Amniotic stem cell (primary cell): ENCODE measurements around the gene EVX1.

Experiments
- DNase-seq: peaks from one replicate; lab custom pipeline; 2025; lab: John Stamatoyannopoulos, UW

EVX1 gene

DNA sequence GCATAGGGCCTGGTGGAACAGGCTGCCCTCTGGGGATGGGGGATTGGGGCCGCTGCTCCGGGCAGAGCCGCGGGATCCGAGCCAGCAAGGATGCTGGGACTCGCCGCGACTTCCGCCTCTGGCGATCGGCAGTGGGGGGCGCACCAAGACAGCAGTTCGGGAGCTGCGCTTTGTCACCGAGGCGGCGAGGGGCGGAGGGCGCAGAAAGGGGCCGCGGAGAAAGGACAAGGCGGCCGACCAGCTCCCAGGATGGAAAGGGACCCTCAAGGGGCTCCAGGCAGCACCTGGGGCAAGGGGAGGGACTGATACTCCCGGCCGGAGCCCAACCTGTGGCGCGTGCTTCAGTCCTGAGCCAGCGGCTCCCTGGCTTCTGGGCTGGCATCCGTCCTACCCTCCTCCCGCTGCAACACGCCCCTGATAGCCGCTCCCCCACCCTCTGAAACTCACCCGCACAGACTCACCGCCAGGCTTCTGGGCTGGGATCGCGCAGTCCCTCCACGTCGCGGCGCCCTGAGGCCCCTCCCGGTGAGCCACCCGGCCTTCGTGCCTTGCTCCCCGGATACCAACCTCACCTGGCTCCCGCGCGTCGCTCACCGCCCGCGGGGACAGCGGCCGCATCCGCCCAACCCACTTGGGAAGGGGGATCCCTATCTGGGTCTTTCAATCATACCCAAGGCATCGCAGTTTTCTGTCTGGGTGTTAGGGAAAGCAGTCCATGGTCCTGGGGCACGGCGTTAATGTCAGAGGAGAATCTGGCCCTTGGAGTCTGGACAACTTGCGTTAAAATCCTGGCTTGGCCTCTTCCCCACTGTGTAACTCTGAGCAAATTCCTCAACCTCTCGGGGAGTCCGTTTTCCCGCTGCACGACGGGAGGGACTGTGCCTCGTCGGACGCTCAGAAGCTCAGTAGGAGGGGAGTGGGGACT, 7.0 kb upstream of the EVX1 start:
- no peak for DNase-seq

DNA sequence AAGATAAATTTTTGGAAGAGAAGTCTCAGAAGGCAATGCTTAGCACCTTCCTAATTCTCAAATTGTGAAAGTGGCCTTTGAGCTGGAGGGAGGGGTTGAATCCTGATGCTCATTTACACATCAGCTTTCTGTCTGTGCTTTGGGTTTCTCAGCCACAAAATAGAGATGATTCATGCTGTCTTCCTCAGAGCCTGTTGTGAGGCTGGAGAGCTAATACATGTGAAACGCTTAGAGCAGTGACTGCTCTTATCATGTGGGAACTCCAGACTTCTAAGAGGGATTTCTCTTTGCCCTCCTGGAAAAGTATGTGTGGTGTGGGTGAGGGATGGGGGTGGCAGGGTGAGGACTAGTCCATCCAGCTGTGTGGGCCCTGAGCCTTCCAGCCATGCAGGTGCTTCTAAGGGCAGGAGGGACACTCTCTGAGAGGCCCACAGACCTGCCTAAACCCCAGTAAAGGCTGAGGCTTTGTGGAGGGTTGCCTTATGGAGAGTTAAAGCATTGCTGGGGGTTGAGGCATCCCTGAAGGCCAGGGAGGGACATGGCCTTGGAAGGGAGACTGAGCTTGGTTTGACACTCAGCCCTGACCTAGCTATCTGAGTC, 4.8 kb upstream of the EVX1 start:
- DNase-seq = no peak

DNA sequence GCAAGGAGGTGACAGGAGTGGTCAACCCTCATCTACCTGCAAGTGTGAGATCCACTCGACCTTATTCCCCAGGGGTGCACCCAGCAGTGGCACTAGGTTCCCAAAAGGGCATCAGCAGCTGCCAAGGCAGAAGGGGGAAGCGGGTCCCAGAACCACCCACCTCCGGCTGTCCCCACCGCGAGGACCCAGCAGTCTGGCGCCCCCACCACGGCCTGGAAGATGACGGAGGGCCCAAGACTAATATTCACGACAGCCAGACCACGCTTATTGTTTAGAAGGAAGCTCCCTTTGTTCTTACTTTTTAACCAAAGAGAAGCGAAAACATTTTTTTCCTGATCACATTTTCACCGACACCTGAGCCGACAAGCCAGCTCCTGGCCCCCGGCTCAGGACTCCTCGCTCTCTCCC, 3.6 kb upstream of the EVX1 start:
- DNase-seq = no peak

DNA sequence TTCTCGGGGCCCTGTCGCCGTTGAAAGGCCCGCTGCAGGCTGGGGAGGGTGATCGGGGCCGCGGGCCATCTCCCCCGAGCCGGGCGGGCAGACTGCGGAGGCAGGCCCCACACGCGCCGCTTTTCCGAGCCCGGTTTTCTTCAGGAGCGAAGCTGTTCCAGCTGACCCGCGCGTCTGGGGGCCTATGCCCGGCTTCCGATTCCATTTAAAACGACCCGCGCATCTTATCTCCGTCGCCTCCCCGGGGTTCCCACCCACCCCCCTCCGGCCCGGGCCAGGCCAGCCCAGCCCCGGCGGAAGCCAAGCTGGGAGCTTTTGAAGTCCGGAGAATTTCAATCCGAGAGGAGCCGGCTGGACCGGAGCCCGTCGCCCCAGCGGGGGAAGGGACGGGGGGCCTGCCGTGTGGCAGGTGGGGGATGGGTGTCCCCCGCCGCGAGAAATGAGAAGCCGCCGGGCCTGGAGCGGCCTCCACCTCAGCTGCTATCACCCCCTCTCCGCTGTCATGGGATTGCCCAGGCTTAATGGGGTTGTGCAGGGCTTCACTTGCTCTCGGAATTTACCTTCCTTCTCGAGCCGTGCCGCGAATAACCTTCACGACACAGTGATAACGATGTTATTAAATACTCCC, 3.1 kb upstream of the EVX1 start:
- DNase-seq = no peak

DNA sequence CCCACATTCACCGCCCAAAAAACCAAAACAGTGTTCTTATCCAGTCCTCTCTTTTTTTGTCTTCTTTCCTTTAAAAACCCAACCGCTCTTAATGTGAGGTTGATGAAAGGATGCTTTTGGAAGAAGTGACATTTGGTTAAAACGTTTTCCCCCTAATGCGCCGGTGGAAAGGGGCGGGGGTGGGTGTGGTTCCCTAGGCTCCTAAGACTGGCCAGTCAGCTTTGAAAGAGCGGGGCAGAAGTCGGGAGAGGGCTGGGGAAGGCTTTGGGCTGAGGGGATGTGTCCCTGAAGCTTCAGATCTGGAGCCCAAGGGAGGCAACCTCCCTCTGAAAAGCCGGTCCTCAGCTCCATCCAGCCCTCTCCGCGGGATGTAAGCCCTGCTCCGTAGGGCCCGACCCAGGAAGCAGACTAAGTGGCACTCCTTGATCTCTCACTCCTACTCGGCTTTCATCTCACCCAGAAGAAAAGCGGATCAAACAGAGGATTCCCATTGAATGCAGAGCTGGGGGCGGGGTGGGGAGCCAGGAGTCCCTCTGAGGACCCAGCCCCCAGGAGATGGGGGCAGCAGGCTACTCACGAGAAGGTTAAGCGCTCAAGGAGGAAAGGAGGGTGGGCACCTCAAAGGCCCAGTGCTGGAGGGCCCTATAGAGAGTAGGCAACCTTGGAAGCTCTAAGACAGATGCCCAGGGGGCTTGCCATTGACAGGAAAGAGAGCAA, 2.4 kb upstream of the EVX1 start:
- no peak for DNase-seq

DNA sequence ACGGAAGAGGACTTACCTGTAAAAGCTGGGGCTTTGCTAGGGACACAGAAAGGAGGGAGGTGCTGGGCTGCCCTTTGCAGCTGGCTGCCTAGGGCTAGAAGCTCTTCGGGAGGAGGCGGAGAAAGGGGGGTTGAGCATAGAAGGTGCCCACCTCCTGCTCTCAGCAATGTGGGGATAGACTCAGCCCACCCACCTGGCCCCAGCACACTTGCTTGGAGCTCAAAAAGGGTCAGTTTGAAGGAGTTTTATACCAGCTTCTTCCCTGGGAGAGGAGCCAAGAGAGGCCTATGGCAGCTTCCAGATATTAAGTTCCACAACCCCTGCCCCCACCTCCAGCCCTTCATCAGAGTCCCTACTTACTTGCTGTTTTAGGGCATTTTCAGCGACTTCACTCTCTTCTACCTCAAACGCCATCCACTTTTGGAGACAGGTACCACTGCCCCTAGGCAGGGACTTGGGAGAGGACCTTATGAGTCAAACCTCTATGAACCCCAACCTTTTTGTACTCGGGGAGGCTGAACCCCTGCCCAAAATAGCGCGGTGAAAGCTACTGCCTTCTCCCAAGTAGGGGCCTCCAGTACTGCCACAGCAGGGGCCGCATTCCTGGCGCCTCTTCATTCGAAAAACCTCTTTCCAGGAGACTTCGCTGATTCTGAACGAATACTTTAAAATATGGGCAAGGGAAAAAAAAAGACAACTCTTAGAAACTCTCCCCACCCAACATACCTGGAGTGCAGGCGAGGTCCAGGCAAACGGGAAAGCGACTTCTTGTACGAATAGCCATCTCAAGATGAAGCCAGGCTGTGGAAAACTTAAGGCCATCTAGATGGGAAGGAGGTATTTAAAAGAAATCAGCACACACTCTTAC, 1.2 kb upstream of the EVX1 start:
- no peak for DNase-seq

DNA sequence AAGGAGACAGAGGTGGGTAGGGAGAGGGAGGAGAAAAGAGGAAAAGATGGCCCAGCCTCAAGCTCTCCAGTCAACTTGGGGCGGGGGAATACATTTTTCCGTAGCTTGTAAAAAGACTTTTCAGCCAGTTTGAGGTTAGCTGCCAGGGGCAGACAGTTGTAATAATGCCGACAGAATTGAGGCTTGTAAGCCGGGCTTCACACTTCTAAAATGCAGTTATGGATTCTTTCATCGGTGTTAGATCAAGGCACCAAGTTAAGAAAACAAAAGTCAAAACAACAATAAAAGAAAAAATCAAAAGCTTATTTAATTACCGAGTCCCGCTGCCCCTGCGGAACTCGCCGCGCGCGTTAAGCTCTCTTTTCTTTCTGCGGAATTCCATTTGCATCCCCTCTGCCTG, 448 bp upstream of the EVX1 start:
- no peak for DNase-seq

DNA sequence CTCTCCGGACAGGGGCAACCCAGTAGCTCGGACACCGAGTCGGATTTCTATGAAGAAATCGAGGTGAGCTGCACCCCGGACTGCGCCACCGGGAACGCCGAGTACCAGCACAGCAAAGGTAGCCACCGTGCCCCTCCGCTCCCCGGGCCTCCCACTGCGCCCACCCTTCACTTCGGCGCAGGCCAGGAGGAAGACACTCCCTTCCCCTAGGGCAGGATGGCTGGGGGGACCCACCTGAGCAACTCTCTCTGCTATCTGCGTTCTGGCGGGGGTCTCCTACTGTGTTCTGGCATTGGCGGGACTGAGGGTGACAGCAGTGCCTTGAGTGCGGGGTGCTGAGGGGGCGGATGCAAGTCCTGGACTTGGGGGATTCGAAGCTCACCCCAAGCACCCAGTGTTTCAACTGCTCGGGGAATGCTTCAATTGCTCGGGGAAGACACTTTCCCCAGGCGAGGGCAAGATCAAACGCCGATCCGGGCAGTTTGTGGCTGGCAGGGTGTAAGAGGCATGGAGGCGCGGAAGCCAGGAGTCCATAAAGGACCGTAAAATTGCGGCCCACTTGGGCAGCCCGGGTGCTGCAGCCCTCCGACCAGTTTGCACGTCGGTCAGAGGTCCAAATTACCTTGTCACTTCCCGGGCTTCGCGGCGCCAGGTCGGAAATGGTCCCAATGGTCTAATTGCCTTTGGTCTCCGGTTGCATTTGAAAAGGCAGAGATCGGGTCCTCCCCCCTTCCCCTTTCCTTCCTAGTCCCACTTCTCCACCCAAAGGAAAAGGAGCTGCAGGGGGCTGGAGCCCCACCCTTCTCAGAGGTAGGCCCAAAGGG, 950 bp downstream of the EVX1 start:
- DNase-seq = no peak

DNA sequence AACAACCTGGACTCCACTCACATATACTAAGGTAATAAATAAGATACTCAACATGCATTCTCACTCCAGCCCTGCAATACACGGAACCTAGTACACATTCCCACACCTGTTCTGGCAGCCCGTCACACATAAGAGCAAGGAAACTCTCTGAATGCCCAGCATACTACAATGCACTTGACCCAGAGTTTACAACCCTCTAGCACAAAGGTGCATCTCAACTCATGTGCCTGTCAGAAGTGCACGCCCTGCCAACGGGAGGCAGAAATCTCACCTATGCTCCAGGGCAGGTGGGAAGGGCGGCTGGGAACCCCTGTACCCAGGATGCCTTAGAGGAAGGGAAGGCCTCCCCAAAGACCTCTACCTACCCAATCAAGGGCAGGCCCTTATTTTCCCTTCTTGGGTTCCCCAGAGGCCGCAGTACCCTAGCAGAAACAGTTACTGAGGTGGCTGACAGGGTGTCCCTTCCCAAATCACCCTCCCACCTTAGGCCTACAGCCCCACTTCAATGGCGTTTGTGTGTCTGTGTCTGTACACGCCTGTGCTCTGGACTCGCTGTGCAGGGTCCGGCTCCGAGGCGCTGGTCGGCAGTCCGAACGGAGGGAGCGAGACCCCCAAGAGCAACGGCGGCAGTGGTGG, 2.0 kb downstream of the EVX1 start:
- no peak for DNase-seq

DNA sequence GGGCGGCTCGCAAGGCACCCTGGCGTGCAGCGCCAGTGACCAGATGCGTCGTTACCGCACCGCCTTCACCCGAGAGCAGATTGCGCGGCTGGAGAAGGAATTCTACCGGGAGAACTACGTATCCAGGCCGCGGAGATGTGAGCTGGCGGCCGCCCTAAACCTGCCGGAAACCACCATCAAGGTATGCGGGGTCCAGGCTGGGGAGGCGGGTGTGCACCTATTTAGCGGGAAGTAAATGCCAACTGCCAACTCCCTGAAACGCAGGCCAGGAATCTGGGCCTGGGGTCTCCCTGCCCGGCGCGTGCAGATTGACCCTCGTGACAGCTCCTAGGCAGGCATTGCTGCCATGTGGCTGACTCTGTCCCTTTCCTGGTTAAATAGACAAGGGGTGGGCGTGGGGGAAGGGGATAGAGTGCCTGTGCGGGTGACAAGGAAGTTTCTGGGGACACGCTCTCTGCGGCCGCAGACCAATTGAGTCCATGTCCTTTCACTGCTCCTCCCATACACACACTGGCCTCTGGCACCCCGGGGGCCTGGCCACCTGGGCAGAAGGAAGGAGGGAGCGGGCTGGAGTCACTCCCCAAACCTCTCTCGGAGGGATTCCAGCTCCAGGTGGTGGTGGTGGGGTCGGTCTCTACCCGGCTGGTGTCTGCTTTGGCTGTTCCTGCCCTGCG, 2.7 kb downstream of the EVX1 start:
- no peak for DNase-seq

DNA sequence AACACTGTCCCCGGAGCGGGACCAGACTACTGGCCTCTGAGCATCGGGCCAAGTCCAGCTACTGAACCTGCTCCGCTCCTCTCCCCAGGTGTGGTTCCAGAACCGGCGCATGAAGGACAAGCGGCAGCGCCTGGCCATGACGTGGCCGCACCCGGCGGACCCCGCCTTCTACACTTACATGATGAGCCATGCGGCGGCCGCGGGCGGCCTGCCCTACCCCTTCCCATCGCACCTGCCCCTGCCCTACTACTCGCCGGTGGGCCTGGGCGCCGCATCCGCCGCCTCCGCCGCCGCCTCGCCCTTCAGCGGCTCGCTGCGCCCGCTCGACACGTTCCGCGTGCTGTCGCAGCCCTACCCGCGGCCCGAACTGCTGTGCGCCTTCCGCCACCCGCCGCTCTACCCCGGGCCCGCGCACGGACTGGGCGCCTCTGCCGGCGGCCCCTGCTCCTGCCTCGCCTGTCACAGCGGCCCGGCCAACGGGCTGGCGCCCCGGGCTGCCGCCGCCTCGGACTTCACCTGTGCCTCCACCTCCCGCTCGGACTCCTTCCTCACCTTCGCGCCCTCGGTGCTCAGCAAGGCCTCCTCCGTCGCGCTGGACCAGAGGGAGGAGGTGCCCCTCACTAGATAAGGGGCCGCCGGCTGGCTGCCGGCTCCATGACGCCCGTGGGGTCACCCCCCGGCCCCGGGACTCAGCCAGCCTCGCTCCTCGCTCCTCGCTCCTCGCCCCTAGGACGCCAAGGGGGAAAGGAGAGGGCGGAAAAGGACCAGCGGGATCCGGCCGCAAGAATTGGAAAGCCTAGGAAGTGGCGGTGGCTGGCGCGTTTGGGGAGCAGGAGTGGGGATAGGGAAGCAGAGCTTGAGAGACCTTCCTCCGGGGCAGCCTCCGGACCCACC, 3.4 kb downstream of the EVX1 start:
- DNase-seq = no peak

DNA sequence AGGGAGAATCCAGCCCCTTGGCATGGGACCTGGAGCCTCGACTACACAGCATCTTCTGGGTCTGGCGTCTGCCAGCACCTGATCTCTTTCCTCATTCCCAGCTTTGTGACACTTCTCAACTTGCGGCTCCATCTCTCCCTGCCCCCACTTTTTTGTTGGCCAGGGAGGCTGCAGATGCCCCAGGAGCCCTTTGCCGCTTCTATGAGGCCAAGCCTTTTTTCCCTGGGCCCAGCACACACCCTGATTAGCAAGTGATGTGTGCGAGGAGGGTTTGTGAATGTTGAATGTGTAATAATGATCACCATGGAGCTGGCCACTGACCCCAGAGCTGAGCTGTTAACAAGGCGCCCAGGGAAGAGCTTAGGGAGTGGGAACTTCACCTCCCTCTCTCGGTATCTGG, 4.4 kb downstream of the EVX1 start:
- DNase-seq = no peak

DNA sequence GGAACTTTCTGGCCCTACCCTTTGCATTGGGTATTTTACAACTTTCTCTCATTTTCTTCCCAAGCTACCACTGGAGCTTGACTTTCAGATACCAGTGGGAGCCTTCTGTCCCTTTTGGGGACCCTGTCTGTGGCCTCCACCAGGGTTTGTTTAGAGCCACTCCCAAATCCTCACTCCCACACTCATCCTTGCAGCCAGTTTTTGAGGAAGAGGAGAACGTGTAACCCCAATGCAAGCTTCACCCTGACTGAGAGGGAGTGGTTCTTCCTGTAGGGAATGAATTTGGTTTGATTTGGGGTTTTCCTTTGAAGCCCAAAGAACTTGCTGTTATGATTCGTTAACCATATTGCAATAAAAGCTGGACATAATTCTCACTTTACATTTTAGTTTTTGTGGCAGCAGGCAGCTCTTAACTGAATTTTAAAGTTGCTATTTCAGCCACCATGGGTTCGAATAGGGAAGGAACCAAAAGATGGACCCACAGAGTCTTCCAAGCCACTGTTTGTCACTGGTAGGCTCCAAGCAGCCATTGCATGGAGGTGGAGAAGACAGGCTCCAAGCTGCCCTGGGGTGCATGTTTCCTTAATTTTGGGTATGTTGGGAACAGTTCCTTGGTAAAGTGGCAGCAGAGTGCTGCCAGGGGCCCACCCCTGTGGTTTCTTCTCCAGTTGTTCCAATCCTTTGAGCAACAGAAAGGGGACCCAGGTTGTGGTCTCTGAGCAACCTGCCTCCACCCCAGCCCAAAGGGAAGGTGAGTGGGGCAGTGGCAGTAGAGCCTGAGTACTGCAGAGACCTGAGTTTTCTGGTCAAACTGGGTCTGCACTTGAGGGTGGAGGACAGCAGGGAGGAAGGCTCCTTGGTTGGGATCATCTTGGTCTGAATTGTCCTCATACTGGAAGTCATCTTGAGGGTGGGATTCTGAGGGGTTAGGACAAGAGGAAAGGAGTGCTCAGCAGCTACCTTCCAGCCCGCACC, 5.1 kb downstream of the EVX1 start:
- DNase-seq = no peak

DNA sequence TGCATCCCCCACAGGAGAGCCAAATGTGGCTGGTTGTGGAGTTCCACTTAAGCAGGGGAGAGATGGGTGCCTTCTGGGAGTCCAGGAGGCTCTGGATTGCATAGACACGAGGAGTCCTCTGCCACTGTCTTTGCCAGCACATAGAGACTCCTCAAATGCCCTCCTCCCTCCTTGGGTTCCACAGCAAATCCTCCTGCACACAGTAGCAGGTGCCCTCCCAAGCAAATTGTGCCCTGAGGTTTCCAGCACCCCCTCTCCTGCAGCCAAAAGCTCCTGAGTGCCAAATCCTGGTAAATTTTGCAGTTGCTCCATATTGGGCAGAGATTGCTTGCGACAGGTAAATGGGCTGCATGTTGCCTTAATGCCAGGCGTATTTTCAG, 5.8 kb downstream of the EVX1 start:
- DNase-seq = no peak

DNA sequence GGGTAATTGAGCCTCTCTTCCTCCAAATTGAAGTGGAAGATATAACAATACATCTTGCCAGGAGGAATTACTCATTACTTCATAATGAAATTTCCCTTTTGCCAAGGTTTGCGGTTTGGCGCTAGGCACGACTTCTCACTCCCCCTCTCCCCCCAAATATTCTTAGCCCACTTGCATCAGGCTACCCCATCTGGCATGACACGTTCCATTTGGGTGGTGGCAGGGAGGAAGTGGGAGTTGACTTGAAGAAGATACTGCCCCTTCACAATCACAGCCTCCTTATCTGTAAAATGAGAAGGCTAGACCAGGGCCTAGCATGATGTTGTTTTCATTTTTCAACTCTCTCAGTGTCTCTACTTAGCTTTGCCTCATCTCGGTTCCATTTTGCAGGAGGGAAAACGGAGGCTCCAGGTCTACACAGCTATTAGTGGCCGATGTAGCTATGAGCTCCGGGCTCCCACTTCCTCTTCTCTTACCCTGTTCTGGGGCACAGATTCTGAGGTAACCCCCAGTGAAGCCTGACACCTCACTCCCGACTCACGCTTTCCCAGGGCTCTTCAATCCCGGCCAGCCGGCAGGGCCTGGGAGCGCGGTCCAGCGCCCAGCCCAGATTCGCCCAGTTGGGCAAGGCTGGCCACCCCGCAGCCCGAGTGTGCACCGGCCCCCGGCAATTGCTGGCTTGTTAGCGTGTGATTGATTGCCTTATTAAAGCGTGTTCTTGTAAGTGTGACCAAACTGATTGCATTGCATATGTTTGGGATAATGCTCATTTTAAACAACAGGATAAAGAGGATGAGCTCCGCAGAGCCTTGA, 6.5 kb downstream of the EVX1 start:
- no peak for DNase-seq

DNA sequence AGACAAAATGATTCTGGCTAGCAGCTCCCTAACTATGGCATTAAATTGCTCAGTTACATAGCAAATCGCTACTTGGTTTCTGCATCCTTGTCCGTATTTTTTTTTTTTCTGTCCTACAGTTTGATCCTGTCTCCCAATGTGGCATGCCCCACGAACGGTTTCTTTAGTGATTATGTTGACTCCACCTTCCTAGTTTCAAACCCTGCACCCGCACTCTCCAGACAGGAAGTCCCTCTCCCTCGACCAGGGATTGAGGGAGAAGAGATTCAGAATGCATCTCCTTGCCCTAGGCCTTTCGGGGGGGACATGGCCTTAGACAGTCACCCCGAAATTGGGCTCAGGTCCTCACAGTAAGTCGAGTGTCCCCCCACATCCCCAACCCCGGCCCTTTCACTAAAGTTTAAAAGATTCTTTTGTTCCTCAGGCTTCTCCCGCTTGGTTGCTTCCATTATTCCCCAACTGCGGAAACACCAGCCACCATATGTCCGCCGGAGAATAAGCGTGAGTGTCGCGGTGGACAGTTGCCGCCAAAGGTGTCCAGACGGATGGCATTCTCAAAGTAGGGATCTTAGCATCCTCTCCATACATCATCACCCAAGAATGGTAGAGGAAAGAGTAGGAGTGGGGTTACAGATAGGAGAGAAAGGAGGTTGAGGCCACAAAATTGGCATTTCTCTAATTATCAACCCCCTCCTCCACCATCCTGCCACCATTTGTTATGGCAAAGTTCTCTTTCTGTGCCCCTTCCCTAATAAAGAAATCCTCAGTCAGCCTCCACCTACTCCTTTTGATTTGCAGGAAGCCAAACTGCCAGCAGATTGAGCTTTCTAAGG, 7.3 kb downstream of the EVX1 start:
- no peak for DNase-seq
